GM21423 (cell line): ENCODE data around the gene FGFR3.

ENCODE experiments used
- ATAC-seq: cut with Tn5 transposase; IDR thresholded peaks from one replicate; pipeline ENCODE4 v1.9.1; 2021; ENCODE audit warnings: mild to moderate bottlenecking, moderate library complexity; ENCODE audit not compliant: unreplicated experiment

FGFR3 gene

GRCh38 chr4:1769692-1770091 is 23.4 kb upstream of the FGFR3 start:
- no peak for ATAC-seq

- ATAC-seq: no peak
Observed at GRCh38 chr4:1770245-1770644, 22.8 kb upstream of the FGFR3 start.

GRCh38 chr4:1770791-1771231 is 22.3 kb upstream of the FGFR3 start:
- ATAC-seq: no peak

- ATAC-seq: no peak
Observed at GRCh38 chr4:1771555-1772305, 21.4 kb upstream of the FGFR3 start.

- no peak for ATAC-seq
Observed at GRCh38 chr4:1772853-1773538, 20.1 kb upstream of the FGFR3 start.

- no peak for ATAC-seq
Observed at GRCh38 chr4:1773754-1774153, 19.3 kb upstream of the FGFR3 start.

GRCh38 chr4:1775731-1776500 is 17.2 kb upstream of the FGFR3 start:
- ATAC-seq: no peak

GRCh38 chr4:1776521-1777161 is 16.5 kb upstream of the FGFR3 start:
- ATAC-seq: no peak

- no peak for ATAC-seq
Observed at GRCh38 chr4:1777822-1778641, 15.1 kb upstream of the FGFR3 start.

GRCh38 chr4:1778642-1779392 is 14.3 kb upstream of the FGFR3 start:
- no peak for ATAC-seq

- ATAC-seq: no peak
Observed at GRCh38 chr4:1779588-1780382, 13.3 kb upstream of the FGFR3 start.

- no peak for ATAC-seq
Observed at GRCh38 chr4:1780435-1780834, 12.7 kb upstream of the FGFR3 start.

GRCh38 chr4:1783015-1783414 is 10.1 kb upstream of the FGFR3 start:
- ATAC-seq: no peak

- ATAC-seq: no peak
Observed at GRCh38 chr4:1783970-1784369, 9.1 kb upstream of the FGFR3 start.

GRCh38 chr4:1784395-1784788 is 8.7 kb upstream of the FGFR3 start:
- no peak for ATAC-seq

GRCh38 chr4:1784789-1785591 is 8.1 kb upstream of the FGFR3 start:
- ATAC-seq: no peak

- ATAC-seq: no peak
Observed at GRCh38 chr4:1785592-1785991, 7.5 kb upstream of the FGFR3 start.
